GM21526 (cell line): Measurements from ENCODE around the gene NPHP4.

ENCODE experiments used
- ATAC-seq: cut with Tn5 transposase; IDR thresholded peaks from one replicate; pipeline ENCODE4 v1.9.1; 2021; ENCODE audit warnings: moderate library complexity; ENCODE audit not compliant: unreplicated experiment, low FRiP score

Gene NPHP4

GRCh38 chr1:5884110-5884509 is 108.1 kb downstream of the NPHP4 start:
- no peak for ATAC-seq

GRCh38 chr1:5883129-5884048 is 108.8 kb downstream of the NPHP4 start:
- ATAC-seq, result no peak

GRCh38 chr1:5882367-5883128 is 109.7 kb downstream of the NPHP4 start:
- no peak for ATAC-seq

- no peak for ATAC-seq
Observed at GRCh38 chr1:5881526-5882222, 110.6 kb downstream of the NPHP4 start.

- no peak for ATAC-seq
Observed at GRCh38 chr1:5880630-5881405, 111.4 kb downstream of the NPHP4 start.

GRCh38 chr1:5879421-5879820 is 112.8 kb downstream of the NPHP4 start:
- no peak for ATAC-seq

- ATAC-seq, result no peak
Observed at GRCh38 chr1:5878971-5879370, 113.3 kb downstream of the NPHP4 start.

- no peak for ATAC-seq
Observed at GRCh38 chr1:5877683-5878530, 114.3 kb downstream of the NPHP4 start.

GRCh38 chr1:5877001-5877400 is 115.2 kb downstream of the NPHP4 start:
- no peak for ATAC-seq

- no peak for ATAC-seq
Observed at GRCh38 chr1:5876094-5876650, 116.1 kb downstream of the NPHP4 start.

GRCh38 chr1:5875345-5875910 is 116.8 kb downstream of the NPHP4 start:
- no peak for ATAC-seq

- ATAC-seq, result no peak
Observed at GRCh38 chr1:5874416-5875110, 117.7 kb downstream of the NPHP4 start.

- ATAC-seq, result no peak
Observed at GRCh38 chr1:5873556-5873955, 118.7 kb downstream of the NPHP4 start.

GRCh38 chr1:5872886-5873285 is 119.3 kb downstream of the NPHP4 start:
- no peak for ATAC-seq

- no peak for ATAC-seq
Observed at GRCh38 chr1:5868931-5869500, 123.2 kb downstream of the NPHP4 start.

GRCh38 chr1:5865774-5866173 is 126.5 kb downstream of the NPHP4 start:
- ATAC-seq, result no peak

GRCh38 chr1:5865056-5865455 is 127.2 kb downstream of the NPHP4 start:
- ATAC-seq, result no peak

GRCh38 chr1:5864256-5864655 is 128.0 kb downstream of the NPHP4 start:
- no peak for ATAC-seq
